ENCODE data around the gene H3-3A.

The H3-3A gene

DNA sequence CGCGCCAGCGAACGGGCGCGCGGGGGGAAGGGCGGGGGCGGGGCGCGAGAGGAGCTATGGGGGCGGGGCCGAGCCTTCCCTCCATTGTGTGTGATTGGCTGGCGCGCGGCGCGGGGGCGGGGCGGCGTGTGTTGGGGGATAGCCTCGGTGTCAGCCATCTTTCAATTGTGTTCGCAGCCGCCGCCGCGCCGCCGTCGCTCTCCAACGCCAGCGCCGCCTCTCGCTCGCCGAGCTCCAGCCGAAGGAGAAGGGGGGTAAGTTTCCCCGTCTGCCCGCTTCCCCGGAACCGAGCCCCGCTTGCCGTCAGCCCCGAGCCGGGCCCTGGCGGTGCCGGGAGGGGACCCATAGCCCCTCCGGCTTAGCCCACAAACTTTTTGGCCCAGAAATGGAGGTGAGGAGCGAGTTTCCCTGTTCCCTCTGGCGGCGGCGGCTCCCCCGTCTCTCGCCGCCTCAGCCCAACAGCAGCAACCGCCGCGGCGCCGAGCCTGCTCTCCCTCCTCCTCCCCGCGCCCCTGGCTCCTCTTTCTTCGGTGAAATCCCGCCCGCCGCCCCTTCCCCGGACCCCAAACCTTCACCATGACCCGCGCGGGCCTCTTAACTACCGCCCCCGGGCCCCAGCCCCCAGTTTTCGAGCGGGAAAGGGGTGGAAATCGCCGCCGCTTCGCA, at the start of gene H3-3A:
Gene H3-3A, plus strand, starts transcription at position 159 of the 666 bp plus-strand sequence. CDS start 1,636 bp downstream, outside the sequence.
- DNase-seq: peak; percentile 93

DNA sequence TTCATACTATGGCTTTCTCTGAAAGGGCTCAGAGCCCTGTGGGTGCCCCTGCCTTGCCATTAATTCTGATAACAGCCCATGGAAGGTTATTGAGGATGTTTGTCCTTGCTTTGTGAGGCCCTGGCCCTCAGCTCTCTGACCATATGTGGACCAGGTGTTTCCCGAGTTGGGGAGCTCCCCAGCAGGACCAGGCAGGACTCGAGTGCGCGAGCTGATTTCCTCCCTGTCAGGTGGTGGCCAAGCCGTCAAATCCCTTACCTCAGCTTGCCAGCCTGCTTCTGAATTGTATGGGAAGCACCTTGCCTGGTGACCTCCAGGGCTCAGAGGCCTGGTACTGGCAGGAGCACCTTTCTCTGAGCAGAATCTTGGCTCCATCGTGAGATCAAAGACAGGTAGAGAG, 45.4 kb upstream of the H3-3A start:
- DNase-seq: no peak

DNA sequence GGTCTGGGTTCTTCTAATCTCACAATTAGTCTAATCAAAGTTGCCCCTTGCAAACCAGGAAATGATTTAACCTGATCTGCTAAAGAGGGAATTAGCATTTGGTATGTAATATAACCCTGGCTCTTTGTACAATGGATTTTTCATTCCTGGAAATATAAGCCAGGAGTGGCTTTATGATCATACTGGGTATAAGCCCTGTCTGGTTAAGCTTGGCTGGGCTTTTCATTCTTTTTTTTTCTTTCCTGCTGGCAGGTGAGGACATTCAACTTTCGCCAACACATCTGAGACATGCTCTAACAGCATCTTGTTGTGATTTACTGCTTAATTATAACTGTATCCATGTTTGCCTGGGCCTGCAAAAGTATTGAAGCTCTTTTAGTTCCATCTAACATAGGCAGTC, 42.9 kb upstream of the H3-3A start:
- peak; percentile 48 for DNase-seq

DNA sequence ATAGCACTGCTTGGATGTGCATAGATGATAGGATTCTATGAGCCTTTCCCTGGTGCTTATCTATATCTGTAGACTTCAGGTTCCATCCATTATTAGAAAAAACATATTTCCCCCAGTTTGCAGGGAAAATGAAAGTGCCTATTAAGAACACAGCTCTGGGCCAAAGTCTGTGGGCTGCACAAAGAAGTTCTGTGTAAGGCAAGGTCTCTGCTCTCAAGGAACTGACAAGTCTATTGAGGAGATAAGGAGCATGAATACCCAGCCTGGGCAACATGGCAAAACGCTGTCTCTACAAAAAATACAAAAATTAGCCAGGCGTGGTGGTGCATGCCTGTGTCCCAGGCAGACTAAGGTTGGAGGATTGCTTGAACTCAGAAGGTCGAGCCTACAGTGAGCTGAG, 41.1 kb upstream of the H3-3A start:
- no peak for DNase-seq

DNA sequence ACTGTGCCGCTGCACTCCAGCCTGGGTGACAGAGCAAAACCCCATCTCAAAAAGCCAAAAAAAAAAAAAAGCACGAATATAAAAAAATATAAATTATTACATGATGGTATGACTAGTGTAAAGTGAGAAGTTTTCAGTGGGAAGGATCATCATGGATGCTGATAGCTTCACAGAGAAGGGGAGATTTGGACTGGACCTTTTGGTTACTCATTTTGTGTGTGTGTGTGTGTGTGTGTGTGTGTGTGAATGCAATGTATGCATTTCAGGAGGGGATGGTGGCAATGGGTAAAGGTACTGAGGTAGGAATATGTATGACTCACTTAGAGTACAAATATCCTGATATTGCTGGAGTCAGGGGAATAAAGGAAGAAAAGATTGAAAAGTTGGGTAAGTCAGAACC, 40.7 kb upstream of the H3-3A start:
- DNase-seq: no peak

DNA sequence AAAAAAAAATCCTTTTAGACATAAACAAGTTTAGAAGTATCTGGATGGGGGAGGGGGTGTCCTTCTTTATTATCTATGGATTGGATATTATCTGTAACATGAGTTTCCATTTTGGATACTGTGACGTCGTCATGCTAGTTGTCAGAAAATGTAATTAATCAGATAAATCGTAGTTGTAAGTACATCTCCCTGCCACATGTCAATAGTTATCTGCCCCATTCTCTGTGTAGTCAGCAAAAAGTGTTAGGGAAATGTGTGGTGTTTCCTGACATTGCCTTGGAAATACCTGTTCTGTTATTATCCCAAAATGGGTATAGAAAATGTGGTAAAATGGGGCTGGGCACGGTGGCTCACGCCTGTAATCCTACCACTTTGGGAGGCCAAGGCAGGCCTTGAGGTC, 38.8 kb upstream of the H3-3A start:
- DNase-seq: no peak

DNA sequence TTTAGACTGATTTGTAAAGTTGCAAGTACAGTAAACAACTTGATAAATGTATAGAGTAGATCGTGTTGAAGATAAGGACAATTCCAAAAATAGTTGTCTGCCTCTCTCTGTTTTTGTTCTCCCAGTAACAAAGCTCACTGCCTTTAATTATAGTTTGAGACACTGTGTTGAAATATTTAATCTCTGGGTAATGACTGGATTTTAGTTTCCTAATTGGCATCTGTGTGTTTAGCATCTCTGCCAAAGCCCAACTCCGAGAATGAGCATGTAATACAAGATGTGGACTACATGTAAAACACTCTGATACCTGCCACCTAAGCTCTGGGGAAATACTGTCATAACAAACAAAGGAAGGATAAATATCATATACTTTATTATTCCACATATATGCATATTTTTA, 35.7 kb upstream of the H3-3A start:
- DNase-seq: no peak

DNA sequence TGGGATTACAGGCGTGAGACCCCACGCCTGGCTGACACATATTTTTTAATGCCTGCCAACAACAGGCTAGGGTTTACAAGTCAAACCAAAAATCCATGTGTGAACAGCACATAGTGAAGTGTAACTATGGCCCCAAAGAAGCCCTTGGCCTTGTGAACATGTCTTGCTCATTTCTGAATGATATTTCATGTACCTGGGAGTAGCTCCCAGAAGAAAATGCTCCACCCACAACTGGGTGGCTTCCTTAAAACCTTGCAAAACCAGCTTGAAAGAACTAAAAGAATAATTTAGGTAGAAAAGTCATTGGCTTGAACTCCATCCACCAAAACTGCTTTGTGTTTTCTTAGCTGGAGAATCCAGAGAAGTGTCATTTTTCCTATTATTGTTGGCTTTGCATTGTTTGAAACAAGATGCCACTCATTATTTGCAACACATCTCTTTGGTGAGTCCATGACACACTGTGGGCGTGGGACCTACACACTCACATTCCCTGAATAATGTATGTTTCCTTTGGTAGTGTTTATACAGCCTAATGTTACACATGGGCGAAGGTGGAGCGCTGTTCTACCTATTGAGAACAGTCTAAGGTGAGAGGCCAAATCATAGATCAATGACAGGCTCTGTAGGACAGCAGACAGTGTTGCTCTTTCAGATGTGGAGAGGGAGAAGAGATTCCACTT, 34.8 kb upstream of the H3-3A start:
- no peak for DNase-seq

DNA sequence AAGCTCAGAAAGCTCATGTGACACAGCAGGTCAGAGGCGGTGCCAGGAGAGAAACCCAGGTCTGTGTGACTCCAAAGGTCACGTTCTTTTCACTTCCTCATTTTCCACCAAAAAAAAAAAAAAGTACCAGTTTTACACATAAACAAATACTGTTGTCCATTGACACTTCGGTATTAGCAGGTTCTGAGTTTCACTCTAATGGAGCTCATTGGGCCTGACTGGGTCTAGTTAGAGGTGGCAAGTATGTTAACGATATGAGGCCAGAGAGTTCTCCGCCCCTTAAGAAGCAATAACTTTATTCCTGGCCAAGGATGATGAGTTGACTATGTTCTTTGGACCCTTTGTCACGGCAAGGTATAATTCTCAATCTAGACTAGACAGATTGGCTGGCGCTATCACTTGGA, 33.4 kb upstream of the H3-3A start:
- DNase-seq: no peak

DNA sequence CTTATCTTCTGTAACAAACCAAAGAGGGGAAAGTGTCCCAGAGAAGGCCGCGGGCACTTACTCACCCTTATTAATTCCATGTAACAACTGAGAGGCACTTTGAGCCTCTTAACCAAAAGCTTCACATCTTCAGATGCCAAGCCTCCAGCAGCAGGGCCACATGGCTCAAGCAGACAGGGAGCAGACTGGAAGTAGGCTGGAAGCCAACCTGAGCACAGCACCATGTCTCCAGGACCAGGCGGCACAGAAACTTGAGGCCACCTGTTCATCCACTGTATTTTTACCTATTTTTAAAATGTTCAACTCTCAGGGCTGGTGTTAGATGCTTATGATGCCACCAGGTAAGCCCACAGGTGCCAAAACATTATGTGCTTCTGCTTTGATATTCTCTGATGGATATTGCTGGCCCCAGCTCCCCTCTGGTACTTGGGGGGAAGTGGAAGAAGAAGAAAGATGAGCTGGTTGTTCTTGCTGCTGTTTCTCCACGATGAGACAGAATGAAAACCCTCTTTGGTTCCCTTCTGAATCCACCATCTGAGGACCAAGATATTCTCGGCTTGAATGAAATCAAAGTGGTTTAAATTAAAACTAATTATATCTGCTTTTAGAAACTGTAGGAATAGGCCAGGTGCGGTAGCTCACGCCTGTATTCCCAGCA, 32.8 kb upstream of the H3-3A start:
- peak; percentile 93 for DNase-seq

DNA sequence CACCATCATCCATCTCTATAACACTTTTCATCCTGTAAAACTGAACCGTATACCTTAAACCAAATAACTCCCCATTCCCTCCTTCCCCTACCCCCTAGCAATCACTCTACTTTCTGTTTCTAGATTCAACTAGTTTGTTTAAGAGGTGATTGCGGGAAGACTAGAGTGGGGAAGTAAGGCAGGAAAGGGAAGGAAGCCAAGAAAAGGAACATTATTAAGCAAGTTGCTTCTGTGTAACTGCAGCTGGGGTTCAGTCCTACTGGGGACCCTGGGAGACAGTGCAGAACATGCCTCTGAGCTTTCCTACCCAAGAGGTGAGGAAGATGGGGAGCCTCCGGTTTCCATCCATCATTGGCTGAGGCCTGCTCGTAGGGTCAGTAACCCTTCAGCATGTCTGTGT, 28.9 kb upstream of the H3-3A start:
- no peak for DNase-seq

DNA sequence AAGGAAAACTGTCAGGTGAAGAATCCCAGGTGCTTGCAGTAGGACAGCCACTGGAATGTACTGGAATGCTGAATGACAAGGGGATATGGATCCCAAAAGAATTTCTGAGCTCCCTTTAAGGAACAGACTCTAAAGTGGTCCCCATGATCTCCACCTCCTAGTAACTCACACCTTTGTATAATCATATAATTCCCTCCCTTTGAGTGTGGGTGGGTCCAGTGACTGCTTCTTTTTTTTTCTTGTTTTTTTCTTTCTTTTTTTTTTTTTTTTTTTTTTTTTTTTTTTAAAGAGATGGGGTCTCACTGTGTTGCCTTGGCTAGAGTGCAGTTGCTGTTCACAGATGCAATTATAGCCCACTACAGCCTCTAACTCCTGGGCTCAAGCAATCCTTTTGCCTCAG, 28.5 kb upstream of the H3-3A start:
- DNase-seq: no peak

DNA sequence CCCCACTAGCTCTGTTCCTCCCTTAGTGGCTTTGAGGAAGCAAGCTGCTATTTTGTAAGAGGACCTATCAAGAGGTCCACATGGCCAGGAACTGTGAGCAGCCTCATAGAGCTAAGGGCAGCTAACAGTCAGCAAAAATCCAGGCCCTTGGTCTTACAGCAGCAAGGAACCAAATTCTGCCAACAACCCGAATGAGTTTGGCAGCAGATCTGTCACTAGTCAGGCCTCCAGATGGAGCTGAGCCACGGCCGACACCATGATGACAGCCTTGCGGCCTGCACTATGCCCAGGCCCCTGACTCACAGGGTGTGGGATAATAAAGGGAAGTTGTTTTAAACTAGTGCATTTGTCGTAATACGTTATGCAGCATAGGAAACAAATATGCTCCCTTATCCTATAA, 28.0 kb upstream of the H3-3A start:
- DNase-seq: no peak

DNA sequence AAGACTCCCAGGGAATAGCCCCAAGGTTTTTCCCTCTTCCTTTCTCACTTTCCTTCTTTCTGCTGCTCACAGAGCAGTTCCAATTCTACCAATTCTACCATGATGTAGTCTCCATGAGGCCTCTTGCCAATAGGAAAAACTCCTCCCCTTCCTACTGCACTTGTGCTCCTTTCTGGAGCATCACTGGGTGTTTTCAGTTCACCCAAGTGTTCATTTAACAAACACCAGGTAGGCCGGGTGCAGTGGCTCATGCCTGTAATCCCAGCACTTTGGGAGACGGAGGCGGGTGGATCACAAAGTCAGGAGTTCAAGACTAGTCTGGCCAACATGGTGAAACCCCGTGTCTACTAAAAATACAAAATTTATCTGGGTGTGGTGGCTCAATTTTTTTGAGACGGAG, 26.6 kb upstream of the H3-3A start:
- DNase-seq: no peak

DNA sequence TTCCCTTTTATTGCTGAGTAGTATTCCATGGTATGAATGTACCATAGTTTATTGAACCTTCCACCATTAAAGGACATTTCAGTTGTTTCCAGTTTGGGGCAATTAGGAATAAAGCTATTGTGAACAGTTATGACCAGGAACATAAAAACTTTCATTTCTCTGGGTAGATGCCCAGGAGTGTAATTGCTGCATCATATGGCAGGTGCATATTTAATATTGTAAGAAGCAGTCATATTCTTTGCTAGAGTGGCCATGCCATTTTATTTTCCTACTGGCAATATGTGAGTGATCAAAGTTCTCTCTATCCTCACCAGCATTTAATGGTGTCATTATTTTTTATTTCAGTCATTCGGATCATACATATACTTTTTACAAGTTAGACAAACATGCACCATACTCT, 23.9 kb upstream of the H3-3A start:
- no peak for DNase-seq

DNA sequence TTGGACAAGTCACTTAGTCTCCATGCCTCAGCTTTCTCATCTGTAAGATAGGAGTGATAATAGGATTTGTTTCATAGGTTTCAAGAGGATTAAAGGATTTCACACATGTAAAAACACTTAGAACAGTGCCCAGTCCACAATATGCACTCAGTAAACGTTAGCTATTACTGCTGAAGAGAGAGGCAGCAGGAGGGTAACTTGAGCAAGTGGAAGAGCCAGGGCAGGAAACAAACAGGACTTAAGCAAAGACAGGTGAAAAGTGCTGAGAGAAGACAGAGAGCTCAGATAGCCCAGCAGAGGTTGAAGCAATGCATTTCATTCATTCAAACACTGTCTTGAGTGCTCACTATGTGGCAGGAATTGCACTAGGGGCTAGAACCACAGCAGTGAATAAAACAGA, 21.1 kb upstream of the H3-3A start:
- DNase-seq: no peak

DNA sequence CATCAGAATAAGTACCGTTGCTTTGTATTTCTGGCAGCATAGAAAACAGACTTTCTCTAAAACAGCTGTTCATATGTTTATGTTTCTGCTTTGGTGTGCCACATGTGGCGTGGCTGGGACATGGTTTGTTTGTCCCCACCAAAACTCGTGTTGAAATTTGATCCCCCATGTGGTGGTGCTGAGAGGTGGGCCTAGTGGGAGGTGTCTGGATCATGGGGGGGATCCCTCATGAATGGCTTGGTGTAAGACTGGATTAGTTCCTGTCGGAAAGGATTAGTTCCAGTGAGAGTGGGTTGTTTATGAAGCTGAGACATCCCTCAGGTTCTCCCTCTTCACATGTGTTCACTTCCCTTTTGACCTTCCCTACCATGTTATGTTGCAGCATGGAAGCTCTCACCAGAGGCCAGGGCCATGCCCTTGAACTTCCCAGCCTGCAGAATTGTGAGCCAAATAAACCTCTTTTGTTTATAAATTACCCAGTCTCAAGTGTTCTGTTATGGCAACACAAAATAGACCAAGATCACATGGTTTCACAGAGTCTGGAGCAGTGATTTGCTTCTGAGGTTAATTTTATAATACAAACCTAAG, 17.9 kb upstream of the H3-3A start:
- no peak for DNase-seq

DNA sequence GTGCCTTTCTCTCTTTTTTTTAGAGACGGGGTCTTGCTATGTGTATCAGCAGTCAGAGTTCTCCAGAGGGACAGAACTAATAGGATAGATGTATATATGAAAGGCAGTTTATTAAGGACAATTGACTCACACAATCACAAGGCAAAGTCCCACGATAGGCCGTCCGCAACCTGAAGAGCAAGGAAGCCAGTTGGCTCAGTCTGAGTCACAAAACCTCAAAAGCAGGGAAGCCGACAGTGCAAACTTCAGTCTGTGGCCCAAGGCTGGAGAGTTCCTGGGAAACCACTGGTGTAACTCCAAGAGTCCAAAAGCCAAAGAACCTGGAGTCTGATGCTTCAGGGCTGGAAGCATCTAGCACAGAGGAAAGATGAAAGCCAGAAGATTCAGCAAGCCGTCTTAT, 16.3 kb upstream of the H3-3A start:
- no peak for DNase-seq

DNA sequence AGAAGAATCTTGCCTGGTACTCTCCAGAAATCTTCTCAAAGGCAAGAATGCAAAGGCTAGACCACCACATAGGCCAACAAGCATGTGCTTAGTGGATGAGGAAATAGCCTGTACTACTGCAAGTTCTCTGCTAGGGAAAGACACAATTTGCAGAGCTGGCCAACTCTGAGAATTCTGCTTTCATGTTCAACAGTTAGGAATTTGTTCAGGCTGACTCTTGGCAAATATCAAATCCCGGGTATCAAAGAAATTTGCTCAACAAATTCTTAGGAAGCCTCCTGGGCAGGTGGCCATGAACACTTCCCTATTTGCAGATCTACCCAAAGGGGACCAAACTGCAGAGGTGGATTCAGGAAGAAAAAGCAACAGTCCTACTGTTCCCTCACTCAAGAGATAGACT, 15.0 kb upstream of the H3-3A start:
- no peak for DNase-seq

DNA sequence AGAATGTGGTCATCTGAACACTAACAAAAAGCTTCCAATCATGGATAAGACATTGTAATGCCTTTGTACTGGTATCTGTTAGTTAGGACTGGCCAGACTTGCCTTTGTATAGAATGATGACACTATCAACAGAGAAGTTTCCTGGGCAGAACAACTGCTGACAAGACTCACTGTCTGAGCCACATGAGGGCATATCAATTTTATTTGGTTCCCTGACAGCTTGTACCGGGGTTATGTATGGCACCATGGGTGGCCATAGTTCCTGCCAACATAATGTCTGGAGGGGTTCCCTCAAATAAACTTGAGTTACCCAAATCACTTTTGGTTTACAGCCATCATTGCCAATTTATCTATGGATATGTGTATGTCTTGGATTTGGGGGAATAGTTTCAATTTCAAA, 13.6 kb upstream of the H3-3A start:
- DNase-seq: no peak

DNA sequence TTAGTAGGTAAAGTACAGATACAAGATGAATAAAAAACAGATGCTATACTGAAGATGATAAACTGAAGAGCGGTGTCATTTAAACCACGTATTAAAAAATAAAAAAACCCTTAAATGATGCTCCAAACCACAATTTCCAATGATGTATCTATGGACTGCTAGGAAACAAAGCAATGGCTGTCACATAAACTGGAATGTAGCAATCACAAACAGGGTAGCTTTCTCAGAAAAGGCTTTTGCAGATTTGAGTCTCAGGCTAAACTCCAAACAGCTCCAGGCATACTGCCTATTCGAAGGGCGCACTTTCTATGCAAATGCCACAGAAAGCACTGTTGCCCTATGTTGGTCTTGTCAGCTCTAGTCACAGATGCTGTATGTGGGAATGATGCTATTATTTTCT, 12.4 kb upstream of the H3-3A start:
- no peak for DNase-seq

DNA sequence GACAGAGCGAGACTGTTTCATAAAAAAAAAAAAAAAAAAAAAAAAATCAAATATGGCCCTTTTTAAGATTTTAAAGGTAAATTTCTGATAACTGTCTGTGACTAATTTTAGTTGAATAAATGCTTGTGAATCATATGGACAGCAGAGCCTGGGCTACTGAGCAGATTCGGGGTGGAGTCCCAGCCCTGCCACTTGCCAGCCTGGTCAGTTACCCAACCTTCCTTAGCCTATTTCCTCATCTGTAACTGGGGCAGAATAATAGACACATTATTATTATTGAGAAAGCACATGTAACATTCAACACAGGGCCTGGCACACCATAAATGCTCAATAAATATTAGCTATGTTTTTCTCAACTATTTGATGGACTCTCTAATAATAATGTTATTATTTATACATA, 11.2 kb upstream of the H3-3A start:
- DNase-seq: no peak

DNA sequence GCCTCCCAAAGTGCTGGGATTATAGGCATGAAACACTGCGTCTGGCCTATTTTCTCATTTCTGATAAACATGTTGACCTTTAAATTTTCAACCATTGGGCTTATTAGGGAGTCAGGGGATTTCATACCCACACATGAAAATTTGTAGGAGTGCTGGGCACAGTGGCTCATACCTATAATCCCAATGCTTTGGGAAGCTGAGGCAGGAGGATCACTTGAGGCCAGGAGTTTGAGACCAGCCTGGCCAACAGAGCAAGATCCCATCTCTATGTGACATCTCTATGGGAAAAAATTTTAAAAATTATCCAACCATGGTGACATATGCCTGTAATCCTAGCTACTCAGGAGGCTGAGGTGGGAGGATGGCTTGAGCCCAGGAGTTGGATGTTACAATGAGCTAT, 10.5 kb upstream of the H3-3A start:
- no peak for DNase-seq
